Left ventricle myocardium inferior (tissue), 1 donor: ENCODE measurements around the gene LTBP4. TPM values are rescaled to one million over a fixed set of nuclear protein-coding genes. Genes with fewer than 3 reads are reported as not detected.

Experiments
- DNase-seq: peaks from one replicate; pipeline ENCODE4 v3.0.0-alpha.2; 2020
- H3K27ac ChIP-seq: fragments of 200-600 bp; replicated peaks from 2 replicates; pipeline ENCODE4 v1.8.0; 2021
- H3K27me3 ChIP-seq: fragments of 200-600 bp; 2 replicates; pipeline ENCODE4 v1.8.0; 2021; ENCODE audit warnings: low read depth
- H3K36me3 ChIP-seq: fragments of 200-600 bp; 2 replicates; pipeline ENCODE4 v1.8.0; 2021
- H3K4me1 ChIP-seq: fragments of 200-600 bp; 2 replicates; pipeline ENCODE4 v1.8.0; 2021
- H3K4me3 ChIP-seq: fragments of 200-600 bp; 2 replicates; pipeline ENCODE4 v1.8.0; 2021; ENCODE audit warnings: mild to moderate bottlenecking, moderate library complexity
- H3K9me3 ChIP-seq: fragments of 200-600 bp; replicated peaks from 2 replicates; pipeline ENCODE4 v1.8.0; 2021
- intact Hi-C: fragments of 100-400 bp; cut with micrococcal nuclease; formaldehyde crosslinking; loops from one replicate; pipeline ENCODE4 v1.11.0; 2022
- total RNA-seq: library from RNA; stranded (reverse); fragmentation: NEBNext Ultra II Directional; extraction: Animal tissue kit (Norgen Biotek cat#: 25700); gene quantifications from one replicate; pipeline ENCODE4 v1.2.1, GENCODE V29; 2021
- TF ChIP-seq, protein P1 (sequence below): fragments of 200-600 bp; IDR thresholded peaks from 2 replicates; pipeline ENCODE4 v1.8.0; 2021; ENCODE audit warnings: antibody characterized with exemption, mild to moderate bottlenecking, borderline replicate concordance
- donor health status: DM: no; HTN: yes; CAD: no; lungs with severe emphysema.

The LTBP4 gene
- total RNA-seq, 1 donor from 2014 or later: 260 TPM

DNA sequence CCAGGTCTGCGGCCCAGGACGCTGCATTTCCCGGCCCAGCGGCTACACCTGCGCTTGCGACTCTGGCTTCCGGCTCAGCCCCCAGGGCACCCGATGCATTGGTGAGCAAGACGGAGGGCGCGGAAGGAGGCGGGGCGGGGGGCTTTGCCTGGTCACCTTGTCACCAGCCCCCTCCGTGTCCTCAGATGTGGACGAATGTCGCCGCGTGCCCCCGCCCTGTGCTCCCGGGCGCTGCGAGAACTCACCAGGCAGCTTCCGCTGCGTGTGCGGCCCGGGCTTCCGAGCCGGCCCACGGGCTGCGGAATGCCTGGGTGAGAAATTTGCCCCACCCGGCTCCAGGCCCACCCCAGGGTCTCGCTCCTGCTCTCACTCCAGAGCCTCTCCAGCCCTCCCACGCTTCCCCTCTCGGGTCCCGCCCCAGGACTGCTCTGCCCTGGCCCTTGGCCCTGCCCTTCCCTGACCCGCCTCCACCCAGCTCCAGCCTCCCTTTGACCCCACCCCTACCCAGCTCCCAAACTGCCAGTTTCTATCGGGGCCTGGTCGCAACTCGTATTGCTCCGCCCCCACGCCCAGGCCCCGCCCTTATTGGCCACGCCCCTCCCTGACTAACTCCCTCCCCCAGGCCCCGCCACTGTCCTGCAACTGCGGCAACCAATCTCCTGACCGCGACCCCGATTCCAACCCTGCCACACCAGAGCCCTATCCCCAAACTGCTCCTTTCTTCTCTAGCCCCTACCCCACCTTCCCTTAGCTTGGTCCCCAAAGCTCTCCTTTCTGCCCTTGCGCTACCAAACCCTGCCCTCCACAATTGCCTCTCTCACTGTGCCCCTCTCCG is 8.6 kb downstream of the LTBP4 start:
- no peaks in the 10 kb centered on the region for H3K9me3 ChIP-seq
- no peaks in the 10 kb centered on the region for H3K27me3 ChIP-seq
- intact Hi-C loops: no loop called here
- H3K4me3 ChIP-seq: peak overlapping the region; percentile 57
- H3K4me1 ChIP-seq: peaks cover 79% of the 10 kb centered on the region
- TF ChIP-seq, protein P1, sequence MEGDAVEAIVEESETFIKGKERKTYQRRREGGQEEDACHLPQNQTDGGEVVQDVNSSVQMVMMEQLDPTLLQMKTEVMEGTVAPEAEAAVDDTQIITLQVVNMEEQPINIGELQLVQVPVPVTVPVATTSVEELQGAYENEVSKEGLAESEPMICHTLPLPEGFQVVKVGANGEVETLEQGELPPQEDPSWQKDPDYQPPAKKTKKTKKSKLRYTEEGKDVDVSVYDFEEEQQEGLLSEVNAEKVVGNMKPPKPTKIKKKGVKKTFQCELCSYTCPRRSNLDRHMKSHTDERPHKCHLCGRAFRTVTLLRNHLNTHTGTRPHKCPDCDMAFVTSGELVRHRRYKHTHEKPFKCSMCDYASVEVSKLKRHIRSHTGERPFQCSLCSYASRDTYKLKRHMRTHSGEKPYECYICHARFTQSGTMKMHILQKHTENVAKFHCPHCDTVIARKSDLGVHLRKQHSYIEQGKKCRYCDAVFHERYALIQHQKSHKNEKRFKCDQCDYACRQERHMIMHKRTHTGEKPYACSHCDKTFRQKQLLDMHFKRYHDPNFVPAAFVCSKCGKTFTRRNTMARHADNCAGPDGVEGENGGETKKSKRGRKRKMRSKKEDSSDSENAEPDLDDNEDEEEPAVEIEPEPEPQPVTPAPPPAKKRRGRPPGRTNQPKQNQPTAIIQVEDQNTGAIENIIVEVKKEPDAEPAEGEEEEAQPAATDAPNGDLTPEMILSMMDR: no peak
- H3K36me3 ChIP-seq: no peaks in the 10 kb centered on the region
- DNase-seq: peak; percentile 90
- peak overlapping the region; percentile 90 for H3K27ac ChIP-seq

DNA sequence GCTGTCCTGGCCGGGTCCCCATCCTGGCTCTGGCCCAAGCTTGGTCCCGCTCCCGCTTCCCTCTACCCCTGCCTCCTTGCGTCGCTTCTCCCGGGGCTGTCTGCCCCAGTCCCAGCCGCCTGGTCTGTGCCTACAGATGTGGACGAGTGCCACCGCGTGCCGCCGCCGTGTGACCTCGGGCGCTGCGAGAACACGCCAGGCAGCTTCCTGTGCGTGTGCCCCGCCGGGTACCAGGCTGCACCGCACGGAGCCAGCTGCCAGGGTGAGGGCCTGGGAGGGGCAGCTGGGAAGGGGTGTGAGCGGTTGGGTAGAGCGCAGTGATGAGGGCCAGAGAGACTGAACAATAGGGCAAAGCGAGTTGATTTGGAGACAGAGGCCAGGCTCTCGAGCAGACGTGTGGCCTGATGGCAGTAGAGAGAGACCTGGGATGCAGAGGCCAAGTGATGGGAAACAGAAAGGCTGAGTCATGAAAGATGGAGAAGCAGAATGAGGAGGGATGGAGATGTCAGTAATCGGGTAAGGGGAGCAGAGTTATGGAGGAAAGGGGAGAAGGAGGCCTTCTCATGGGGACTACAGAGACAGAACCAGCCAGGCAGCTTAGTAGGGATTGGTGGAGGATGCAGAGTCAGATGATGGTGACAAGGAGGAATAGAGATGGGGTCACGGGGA is 9.4 kb downstream of the LTBP4 start:
- Histone ChIP-seq H3K36me3 (peaks cover 3% of the 10 kb centered on the region), H3K27me3 (no peaks in the 10 kb centered on the region), H3K9me3 (no peaks in the 10 kb centered on the region), H3K4me1 (peaks cover 77% of the 10 kb centered on the region), H3K27ac (peak overlapping the region; percentile 90), H3K4me3 (peak overlapping the region; percentile 57)
- TF ChIP-seq, protein P1: no peak
- intact Hi-C loops: no loop called here
- peak; percentile 74 for DNase-seq

DNA sequence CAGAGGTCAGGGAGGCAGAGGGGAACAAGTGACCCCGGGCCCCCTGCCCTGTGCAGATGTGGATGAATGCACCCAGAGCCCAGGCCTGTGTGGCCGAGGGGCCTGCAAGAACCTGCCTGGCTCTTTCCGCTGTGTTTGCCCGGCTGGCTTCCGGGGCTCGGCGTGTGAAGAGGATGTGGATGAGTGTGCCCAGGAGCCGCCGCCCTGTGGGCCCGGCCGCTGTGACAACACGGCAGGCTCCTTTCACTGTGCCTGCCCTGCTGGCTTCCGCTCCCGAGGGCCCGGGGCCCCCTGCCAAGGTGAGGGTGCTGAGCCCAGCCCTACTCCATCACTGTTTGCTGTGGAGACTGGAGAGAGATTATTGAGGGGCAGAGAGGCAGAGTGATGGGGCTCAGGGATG is 9.9 kb downstream of the LTBP4 start:
- Histone ChIP-seq H3K27ac (peak overlapping the region; percentile 90), H3K4me3 (peak overlapping the region; percentile 57), H3K9me3 (no peaks in the 10 kb centered on the region), H3K27me3 (no peaks in the 10 kb centered on the region), H3K4me1 (peaks cover 74% of the 10 kb centered on the region), H3K36me3 (peaks cover 9% of the 10 kb centered on the region)
- TF ChIP-seq, protein P1: no peak
- intact Hi-C loops: no loop called here
- no peak for DNase-seq

DNA sequence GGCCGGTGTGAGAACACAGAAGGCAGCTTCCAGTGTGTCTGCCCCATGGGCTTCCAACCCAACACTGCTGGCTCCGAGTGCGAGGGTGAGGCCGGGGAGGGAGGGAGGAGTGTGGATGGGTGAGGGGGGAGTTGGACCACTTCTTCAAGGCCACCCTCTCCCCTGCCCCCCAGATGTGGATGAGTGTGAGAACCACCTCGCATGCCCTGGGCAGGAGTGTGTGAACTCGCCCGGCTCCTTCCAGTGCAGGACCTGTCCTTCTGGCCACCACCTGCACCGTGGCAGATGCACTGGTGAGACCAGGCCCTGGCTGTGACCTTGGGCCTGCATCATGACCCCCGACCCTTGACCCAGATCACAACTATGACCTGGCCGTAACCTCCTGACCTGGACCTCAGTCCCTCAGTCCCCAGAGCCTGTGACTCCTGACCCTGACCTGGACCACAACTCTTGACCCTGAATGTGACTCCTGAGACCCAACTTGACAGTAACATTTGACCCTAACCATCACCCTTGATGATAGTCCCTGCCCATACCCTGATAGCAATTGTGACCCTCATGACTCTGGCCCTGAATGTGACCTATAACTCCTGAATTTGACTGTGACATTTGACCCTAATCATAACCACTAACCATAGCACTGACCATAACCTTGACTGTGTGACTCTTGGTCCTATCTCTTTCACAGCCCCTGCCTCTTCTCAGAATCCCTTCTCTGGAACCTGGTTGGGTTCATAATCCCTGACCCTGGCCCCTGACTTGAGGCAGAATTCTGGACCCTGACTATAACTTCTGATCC is 10.9 kb downstream of the LTBP4 start:
- Histone ChIP-seq H3K36me3 (peaks cover 16% of the 10 kb centered on the region), H3K27ac (peak overlapping the region; percentile 91), H3K9me3 (no peaks in the 10 kb centered on the region), H3K4me1 (peaks cover 65% of the 10 kb centered on the region), H3K4me3 (no peak overlapping the region), H3K27me3 (no peaks in the 10 kb centered on the region)
- no peak for DNase-seq
- TF ChIP-seq, protein P1: no peak
- intact Hi-C loops: no loop called here
